Osteocyte (in vitro differentiated cells): ENCODE data around the gene LRRFIP1. TPM values are rescaled to one million over a fixed set of nuclear protein-coding genes. Genes with fewer than 3 reads are reported as not detected.
"Not testable (repeated sequence)": the region's sequence is repeated elsewhere in the genome, so short reads cannot be mapped to it uniquely, and the experiment has no call there.

Experiments
- DNase-seq: peaks from one replicate; pipeline ENCODE4 v3.0.0; 2021; ENCODE audit warnings: mixed read lengths; ENCODE audit not compliant: unreplicated experiment; ENCODE audit errors: extremely low spot score
- H3K27ac Mint-ChIP-seq: one replicate; pipeline ENCODE4 v1.8.0; 2021; ENCODE audit warnings: mild to moderate bottlenecking, mixed read lengths; ENCODE audit not compliant: unreplicated experiment
- H3K27me3 Mint-ChIP-seq: one replicate; pipeline ENCODE4 v1.8.0; 2021; ENCODE audit warnings: mixed read lengths; ENCODE audit not compliant: unreplicated experiment
- H3K36me3 Mint-ChIP-seq: one replicate; pipeline ENCODE4 v1.8.0; 2021; ENCODE audit warnings: mixed read lengths; ENCODE audit not compliant: unreplicated experiment
- H3K4me1 Mint-ChIP-seq: one replicate; pipeline ENCODE4 v1.8.0; 2021; ENCODE audit warnings: mixed read lengths; ENCODE audit not compliant: unreplicated experiment
- H3K4me3 Mint-ChIP-seq: one replicate; pipeline ENCODE4 v1.8.0; 2021; ENCODE audit warnings: mild to moderate bottlenecking, moderate library complexity, mixed read lengths; ENCODE audit not compliant: unreplicated experiment
- H3K9me3 Mint-ChIP-seq: one replicate; pipeline ENCODE4 v1.8.0; 2021; ENCODE audit warnings: mixed read lengths; ENCODE audit not compliant: unreplicated experiment
- CTCF ChIP-seq: fragments of 200-600 bp; sonication (generic); IDR thresholded peaks from 2 replicates; pipeline ENCODE4 v1.5.0; 2021; ENCODE audit warnings: antibody characterized with exemption, mild to moderate bottlenecking, moderate library complexity
- total RNA-seq: library from RNA; stranded (reverse); gene quantifications from 2 replicates; pipeline ENCODE4 v1.2.1, GENCODE V29; 2021

The LRRFIP1 gene
- total RNA-seq, 1 donor from 2014 or later: 79.9 TPM

DNA sequence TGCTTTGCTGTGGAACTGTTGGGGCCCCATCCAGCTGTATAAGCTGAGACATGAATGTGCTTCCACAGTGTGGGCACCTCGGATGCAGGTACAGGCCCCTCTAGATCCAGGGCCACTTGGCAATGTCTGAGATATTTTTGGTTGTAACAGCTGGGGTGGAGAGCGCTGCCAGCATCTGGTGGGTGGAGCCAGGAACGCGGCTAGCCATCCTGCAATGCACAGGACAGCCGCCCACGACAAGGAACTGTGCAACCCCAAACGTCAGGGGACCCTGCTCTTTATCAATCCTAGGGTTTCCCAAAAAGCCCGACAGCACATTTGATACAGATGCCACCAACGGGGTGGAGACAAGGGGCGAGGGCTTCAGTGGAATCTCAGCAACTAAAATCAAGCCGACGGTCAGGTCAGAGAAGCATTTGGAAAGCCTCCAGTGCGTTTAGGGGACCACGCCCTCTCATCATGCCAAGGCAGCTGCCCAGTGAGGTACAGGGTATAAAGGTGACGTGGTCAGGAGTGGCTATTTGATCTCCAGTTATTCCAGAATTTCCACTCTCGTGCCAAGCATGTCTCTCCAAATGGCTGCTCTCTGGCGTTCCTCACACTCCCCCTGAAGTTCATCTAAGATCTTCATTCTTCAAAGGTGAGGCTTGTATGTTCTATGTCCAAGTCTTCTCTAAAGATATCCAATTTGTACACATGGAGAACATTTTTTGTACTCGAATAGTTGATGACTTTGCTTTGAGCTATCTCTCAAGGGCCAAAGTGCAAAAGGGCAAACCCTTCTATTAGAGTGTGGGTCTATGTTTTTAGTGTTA, 55.7 kb downstream of the LRRFIP1 start:
- DNase-seq: no peak
- no peaks in the 10 kb centered on the region for H3K9me3 Mint-ChIP-seq
- peaks cover 17% of the 10 kb centered on the region for H3K36me3 Mint-ChIP-seq
- no peak overlapping the region for H3K4me3 Mint-ChIP-seq
- H3K4me1 Mint-ChIP-seq: peaks cover 26% of the 10 kb centered on the region
- no peak overlapping the region for H3K27ac Mint-ChIP-seq
- TF ChIP-seq CTCF: no peak
- H3K27me3 Mint-ChIP-seq: no peaks in the 10 kb centered on the region

DNA sequence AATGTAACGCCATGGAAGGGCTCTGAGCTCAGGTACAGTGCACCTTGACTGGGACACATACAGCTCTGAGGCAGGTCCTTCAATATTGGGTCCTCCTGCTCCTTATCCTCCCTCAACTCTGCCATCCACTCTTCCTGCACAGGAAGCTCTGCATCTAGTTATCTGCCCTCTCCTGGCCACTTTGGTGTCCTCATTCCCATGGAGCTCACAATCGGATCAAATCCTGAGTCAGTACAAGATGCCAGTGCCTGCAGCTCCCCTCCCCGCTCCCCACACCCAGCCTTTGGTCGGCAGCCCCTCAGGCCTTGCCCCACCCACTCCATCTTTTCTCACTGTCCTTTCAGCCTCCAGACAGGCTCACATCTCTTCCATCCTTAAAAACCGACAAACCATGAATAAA, 58.0 kb downstream of the LRRFIP1 start:
- peaks cover 17% of the 10 kb centered on the region for H3K36me3 Mint-ChIP-seq
- H3K27me3 Mint-ChIP-seq: no peaks in the 10 kb centered on the region
- no peaks in the 10 kb centered on the region for H3K9me3 Mint-ChIP-seq
- no peak for DNase-seq
- H3K4me1 Mint-ChIP-seq: peaks cover 47% of the 10 kb centered on the region
- H3K4me3 Mint-ChIP-seq: no peak overlapping the region
- peak; percentile 45 for TF ChIP-seq CTCF
- H3K27ac Mint-ChIP-seq: peak overlapping the region; percentile 76

DNA sequence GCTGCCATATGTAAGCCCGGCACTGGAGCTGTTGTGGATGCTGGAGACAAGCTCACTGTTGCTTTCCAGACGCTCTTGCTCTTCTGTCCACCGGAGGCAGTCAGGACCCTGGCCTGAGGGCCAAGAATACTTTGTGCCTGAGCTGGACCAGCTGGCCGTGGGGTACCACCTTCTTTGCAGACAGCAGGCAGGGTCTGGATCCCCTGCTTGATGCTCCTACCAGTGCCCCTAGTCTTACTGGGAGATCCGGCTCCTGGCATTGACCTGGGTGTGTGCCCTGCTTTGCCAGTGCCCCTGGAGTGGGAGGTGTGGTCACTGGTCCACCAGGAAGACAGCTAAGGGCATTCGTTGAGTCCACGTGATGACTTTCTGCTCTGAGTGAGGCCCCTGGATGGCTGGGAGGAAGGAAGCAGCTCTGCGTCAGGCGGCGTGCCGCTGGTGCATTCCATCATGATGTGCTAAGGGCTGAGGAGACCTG, 59.3 kb downstream of the LRRFIP1 start:
- H3K36me3 Mint-ChIP-seq: peaks cover 17% of the 10 kb centered on the region
- peak overlapping the region; percentile 99 for H3K27ac Mint-ChIP-seq
- no peaks in the 10 kb centered on the region for H3K27me3 Mint-ChIP-seq
- no peak for DNase-seq
- H3K9me3 Mint-ChIP-seq: no peaks in the 10 kb centered on the region
- TF ChIP-seq CTCF: no peak
- H3K4me3 Mint-ChIP-seq: no peak overlapping the region
- H3K4me1 Mint-ChIP-seq: peaks cover 51% of the 10 kb centered on the region

GRCh38 chr2:237688081-237688480, 60.7 kb downstream of the LRRFIP1 start:
- Mint-ChIP-seq H3K27me3 (no peaks in the 10 kb centered on the region), H3K27ac (peak overlapping the region; percentile 99), H3K36me3 (peaks cover 17% of the 10 kb centered on the region), H3K4me1 (peaks cover 54% of the 10 kb centered on the region), H3K4me3 (no peak overlapping the region), H3K9me3 (no peaks in the 10 kb centered on the region)
- no peak for DNase-seq
- TF ChIP-seq CTCF: no peak

- H3K4me3 Mint-ChIP-seq, H3K9me3 Mint-ChIP-seq, H3K27me3 Mint-ChIP-seq, DNase-seq: not testable (repeated sequence)
- H3K27ac Mint-ChIP-seq: peak overlapping the region; percentile 99
- peaks cover 59% of the 10 kb centered on the region for H3K4me1 Mint-ChIP-seq
- peaks cover 14% of the 10 kb centered on the region for H3K36me3 Mint-ChIP-seq
Measured at GRCh38 chr2:237688541-237688940, 61.2 kb downstream of the LRRFIP1 start.
